HepG2 (cell line): ENCODE data around the gene MRPS14. TPM values are rescaled to one million over a fixed set of nuclear protein-coding genes. Genes with fewer than 3 reads are reported as not detected.
A peak's percentile ranks its signal among the peaks of the same experiment; 100 is the strongest.

ENCODE experiments used
- ARNT2 ChIP-seq: sonication (generic); formaldehyde crosslinking; IDR thresholded peaks from 2 replicates; pipeline ENCODE4 v1.8.0; 2022; ENCODE audit warnings: mild to moderate bottlenecking, low read depth, missing genetic modification reagents, moderate library complexity
- CBX5 ChIP-seq: sonication (generic); formaldehyde crosslinking; IDR thresholded peaks from 2 replicates; pipeline ENCODE4 v1.4.0; 2020; ENCODE audit warnings: missing genetic modification reagents, borderline replicate concordance
- FOXM1 ChIP-seq: sonication (generic); formaldehyde crosslinking; IDR thresholded peaks from 2 replicates; pipeline ENCODE4 v1.5.0; 2020; ENCODE audit warnings: missing genetic modification reagents
- GTF3A ChIP-seq: sonication (generic); formaldehyde crosslinking; conservative IDR thresholded peaks from 2 replicates; pipeline ENCODE4 v1.4.0; 2020; ENCODE audit warnings: mild to moderate bottlenecking, missing genetic modification reagents
- KMT2B ChIP-seq: IDR thresholded peaks from 2 replicates; pipeline ENCODE4 v1.6.1; 2016; ENCODE audit warnings: missing genetic modification reagents, missing compliant biosample characterization
- MBNL3 ChIP-seq: fragments of 250-450 bp; sonication (Bioruptor Pico); conservative IDR thresholded peaks from 2 replicates; pipeline ENCODE4 v1.8.0; 2022; ENCODE audit warnings: mild to moderate bottlenecking, inconsistent platforms
- MIER2 ChIP-seq: IDR thresholded peaks from 2 replicates; pipeline ENCODE4 v1.6.1; 2016; ENCODE audit warnings: missing biosample characterization, missing genetic modification reagents
- NONO ChIP-seq, 2 experiments: fragments of 450-650 bp in 1 of 2; sonication (generic) in 1 of 2; formaldehyde crosslinking in 1 of 2; IDR thresholded peaks in 1 of 2; conservative IDR thresholded peaks in 1 of 2; 2 replicates each; pipeline versions ENCODE4 v1.6.1 to v1.8.0; 2017 to 2022; ENCODE audit warnings: mild to moderate bottlenecking in 1 of 2, missing genetic modification reagents in 1 of 2, moderate library complexity in 1 of 2
- RXRA ChIP-seq: sonication (generic); formaldehyde crosslinking; IDR thresholded peaks from 2 replicates; pipeline ENCODE4 v1.5.1; 2020; ENCODE audit warnings: missing genetic modification reagents
- TBP ChIP-seq: sonication (generic); formaldehyde crosslinking; IDR thresholded peaks from 2 replicates; pipeline ENCODE4 v1.5.0; 2020; ENCODE audit warnings: missing genetic modification reagents
- TBX2 ChIP-seq: sonication (generic); formaldehyde crosslinking; IDR thresholded peaks from 2 replicates; pipeline ENCODE4 v1.5.0; 2020; ENCODE audit warnings: missing genetic modification reagents, mild to moderate bottlenecking, borderline replicate concordance
- TEAD3 ChIP-seq: optimal IDR thresholded peaks from 2 replicates; pipeline ENCODE3; 2016; ENCODE audit warnings: borderline replicate concordance
- TOPORS ChIP-seq: sonication (generic); formaldehyde crosslinking; IDR thresholded peaks from 2 replicates; pipeline ENCODE4 v1.8.0; 2023; ENCODE audit warnings: mild to moderate bottlenecking, missing genetic modification reagents
- ZFP37 ChIP-seq: sonication (generic); formaldehyde crosslinking; IDR thresholded peaks from 2 replicates; pipeline ENCODE4 v1.4.0; 2020; ENCODE audit warnings: missing genetic modification reagents, borderline replicate concordance
- ZMAT3 ChIP-seq: sonication (generic); formaldehyde crosslinking; conservative IDR thresholded peaks from 2 replicates; pipeline ENCODE4 v1.7.0; 2021; ENCODE audit warnings: missing genetic modification reagents
- ZNF234 ChIP-seq: sonication (generic); formaldehyde crosslinking; conservative IDR thresholded peaks from 2 replicates; pipeline ENCODE4 v1.5.1; 2020; ENCODE audit warnings: mild to moderate bottlenecking, missing genetic modification reagents
- ZNF557 ChIP-seq: sonication (generic); formaldehyde crosslinking; IDR thresholded peaks from 2 replicates; pipeline ENCODE4 v1.4.0; 2020; ENCODE audit warnings: missing genetic modification reagents
- ZNF605 ChIP-seq: sonication (generic); formaldehyde crosslinking; IDR thresholded peaks from 2 replicates; pipeline ENCODE4 v1.8.0; 2022; ENCODE audit warnings: mild to moderate bottlenecking, missing genetic modification reagents
- ZNF709 ChIP-seq: sonication (generic); formaldehyde crosslinking; IDR thresholded peaks from 2 replicates; pipeline ENCODE4 v1.5.0; 2020; ENCODE audit warnings: mild to moderate bottlenecking, missing genetic modification reagents
- ZNF761 ChIP-seq: sonication (generic); formaldehyde crosslinking; conservative IDR thresholded peaks from 2 replicates; pipeline ENCODE4 v1.4.0; 2020; ENCODE audit warnings: mild to moderate bottlenecking, missing genetic modification reagents
- ZNF772 ChIP-seq: sonication (generic); formaldehyde crosslinking; IDR thresholded peaks from 2 replicates; pipeline ENCODE4 v1.5.0; 2020; ENCODE audit warnings: mild to moderate bottlenecking, missing genetic modification reagents
- ZNF788 ChIP-seq: sonication (generic); formaldehyde crosslinking; IDR thresholded peaks from 2 replicates; pipeline ENCODE4 v1.5.0; 2020; ENCODE audit warnings: mild to moderate bottlenecking, missing genetic modification reagents, borderline replicate concordance
- ZNF816 ChIP-seq: sonication (generic); formaldehyde crosslinking; IDR thresholded peaks from 2 replicates; pipeline ENCODE4 v1.8.0; 2022; ENCODE audit warnings: missing genetic modification reagents, mild to moderate bottlenecking, borderline replicate concordance
- polyA plus RNA-seq, 8 experiments: library from polyadenylated mRNA; depleted of rRNA in 3 of 8; stranded (reverse) in 7 of 8; unstranded in 1 of 8; fragments of >200 nt; fragmentation: Illumina TruSeq in 4 of 8; extraction: Trizol in 4 of 8; gene quantifications; 2 replicates each; pipeline versions ENCODE4 v1.2.1 to v1.2.3, GENCODE V29; 2011 to 2016; ENCODE audit warnings: low read depth in 4 of 8, missing spikeins in 1 of 8, mixed read lengths in 1 of 8; ENCODE audit not compliant: insufficient read depth in 1 of 8
- total RNA-seq, 5 experiments: library from RNA; depleted of rRNA; stranded (reverse); fragments of >200 nt; fragmentation: Illumina TruSeq; extraction: Trizol; gene quantifications; 2 replicates each; pipeline ENCODE4 v1.2.3, GENCODE V29; 2016; ENCODE audit warnings: low read depth in 1 of 5
- TF ChIP-seq, protein P1 (sequence below): sonication (generic); formaldehyde crosslinking; IDR thresholded peaks from 2 replicates; pipeline ENCODE4 v1.4.0; 2020; ENCODE audit warnings: low read depth, mild to moderate bottlenecking, missing genetic modification reagents
- TF ChIP-seq, protein P2 (sequence below): sonication (generic); formaldehyde crosslinking; conservative IDR thresholded peaks from 2 replicates; pipeline ENCODE4 v1.4.0; 2020; ENCODE audit warnings: mild to moderate bottlenecking, missing genetic modification reagents, moderate library complexity

MRPS14 gene
- total and polyA plus RNA-seq, 2 of the 13 experiments (the other 11 are each of a cell fraction or from before 2014, with no cell fraction given), result 36.6 to 43.2 TPM

DNA sequence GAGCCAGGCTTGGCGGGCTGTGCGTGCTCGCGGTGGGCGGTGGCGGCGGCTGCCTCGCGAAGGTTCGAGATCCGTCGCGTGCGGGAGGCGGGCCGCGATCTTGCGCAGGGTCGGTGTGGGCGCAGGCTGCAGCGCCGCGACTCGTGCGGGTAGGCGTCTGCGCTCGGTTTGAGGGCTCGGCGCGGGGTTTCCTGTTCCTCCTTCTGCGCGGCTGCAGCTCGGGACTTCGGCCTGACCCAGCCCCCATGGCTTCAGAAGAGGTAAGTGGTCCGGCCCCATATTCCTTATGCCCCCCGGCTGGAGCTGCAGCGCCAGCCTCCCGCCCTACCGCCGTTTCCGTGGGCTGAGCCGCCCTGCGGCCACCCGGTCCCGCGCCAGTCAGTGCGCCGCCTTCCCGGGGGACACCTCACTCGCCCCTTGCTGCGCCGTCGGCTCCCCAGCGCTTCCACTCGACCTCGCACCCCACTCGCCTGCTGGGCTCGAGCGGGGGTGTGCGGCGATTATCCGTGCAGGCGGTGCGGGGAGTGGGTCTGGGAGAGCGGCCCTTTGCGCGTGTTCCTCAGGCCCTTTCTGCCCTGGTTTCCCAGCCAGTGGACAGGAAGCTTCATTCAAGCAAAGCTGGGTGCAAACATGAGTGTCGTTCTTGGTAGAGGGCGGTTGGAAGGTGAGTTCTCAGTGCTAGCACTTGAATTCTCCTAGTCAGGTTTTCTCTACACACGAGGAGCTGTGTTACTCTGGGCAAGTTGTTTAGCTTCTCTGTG lies 23.1 kb downstream of the MRPS14 start, which contains the start of gene CACYBP (continued):
- TF ChIP-seq, protein P1, sequence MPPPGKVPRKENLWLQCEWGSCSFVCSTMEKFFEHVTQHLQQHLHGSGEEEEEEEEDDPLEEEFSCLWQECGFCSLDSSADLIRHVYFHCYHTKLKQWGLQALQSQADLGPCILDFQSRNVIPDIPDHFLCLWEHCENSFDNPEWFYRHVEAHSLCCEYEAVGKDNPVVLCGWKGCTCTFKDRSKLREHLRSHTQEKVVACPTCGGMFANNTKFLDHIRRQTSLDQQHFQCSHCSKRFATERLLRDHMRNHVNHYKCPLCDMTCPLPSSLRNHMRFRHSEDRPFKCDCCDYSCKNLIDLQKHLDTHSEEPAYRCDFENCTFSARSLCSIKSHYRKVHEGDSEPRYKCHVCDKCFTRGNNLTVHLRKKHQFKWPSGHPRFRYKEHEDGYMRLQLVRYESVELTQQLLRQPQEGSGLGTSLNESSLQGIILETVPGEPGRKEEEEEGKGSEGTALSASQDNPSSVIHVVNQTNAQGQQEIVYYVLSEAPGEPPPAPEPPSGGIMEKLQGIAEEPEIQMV, result peak; percentile 73; the same call in 1 of the 2 replicates
- TF ChIP-seq MBNL3 (CRISPR knock-in tag) (no peak), ZMAT3 (peak; percentile 93), ZNF234 (CRISPR knock-in tag) (0 out of 2 replicates have a peak, but pooled peaks have one; percentile 71), TEAD3 (CRISPR knock-in tag) (peak; percentile 7), ZNF788 (CRISPR knock-in tag) (peak; percentile 92), ZNF772 (peak; percentile 98), ARNT2 (CRISPR knock-in tag) (peak; percentile 98), ZNF816 (CRISPR knock-in tag) (peak; percentile 78), RXRA (CRISPR knock-in tag) (peak; percentile 38; the same call in 1 of the 2 replicates), ZFP37 (CRISPR knock-in tag) (peak; percentile 58; the same call in 1 of the 2 replicates), FOXM1 (CRISPR knock-in tag) (peak; percentile 15; the same call in 1 of the 2 replicates), MIER2 (CRISPR knock-in tag) (no peak), TOPORS (peak; percentile 92), ZNF761 (CRISPR knock-in tag) (peak; percentile 99), ZNF605 (CRISPR knock-in tag) (peak; percentile 84; the same call in 1 of the 2 replicates), TBP (CRISPR knock-in tag) (no peak), ZNF557 (CRISPR knock-in tag) (peak; percentile 80; the same call in 1 of the 2 replicates), CBX5 (no peak), ZNF709 (peak; percentile 92), KMT2B (CRISPR knock-in tag) (peak; percentile 22; the same call in 1 of the 2 replicates), NONO (IDR thresholded peaks at IDR 0.05) (no peak), NONO (CRISPR knock-in tag; conservative IDR thresholded peaks at IDR 0.05) (peak; percentile 91), TBX2 (CRISPR knock-in tag) (peak; percentile 93), GTF3A (CRISPR knock-in tag) (peak; percentile 50; the same call in 1 of the 2 replicates)
- TF ChIP-seq, protein P2, sequence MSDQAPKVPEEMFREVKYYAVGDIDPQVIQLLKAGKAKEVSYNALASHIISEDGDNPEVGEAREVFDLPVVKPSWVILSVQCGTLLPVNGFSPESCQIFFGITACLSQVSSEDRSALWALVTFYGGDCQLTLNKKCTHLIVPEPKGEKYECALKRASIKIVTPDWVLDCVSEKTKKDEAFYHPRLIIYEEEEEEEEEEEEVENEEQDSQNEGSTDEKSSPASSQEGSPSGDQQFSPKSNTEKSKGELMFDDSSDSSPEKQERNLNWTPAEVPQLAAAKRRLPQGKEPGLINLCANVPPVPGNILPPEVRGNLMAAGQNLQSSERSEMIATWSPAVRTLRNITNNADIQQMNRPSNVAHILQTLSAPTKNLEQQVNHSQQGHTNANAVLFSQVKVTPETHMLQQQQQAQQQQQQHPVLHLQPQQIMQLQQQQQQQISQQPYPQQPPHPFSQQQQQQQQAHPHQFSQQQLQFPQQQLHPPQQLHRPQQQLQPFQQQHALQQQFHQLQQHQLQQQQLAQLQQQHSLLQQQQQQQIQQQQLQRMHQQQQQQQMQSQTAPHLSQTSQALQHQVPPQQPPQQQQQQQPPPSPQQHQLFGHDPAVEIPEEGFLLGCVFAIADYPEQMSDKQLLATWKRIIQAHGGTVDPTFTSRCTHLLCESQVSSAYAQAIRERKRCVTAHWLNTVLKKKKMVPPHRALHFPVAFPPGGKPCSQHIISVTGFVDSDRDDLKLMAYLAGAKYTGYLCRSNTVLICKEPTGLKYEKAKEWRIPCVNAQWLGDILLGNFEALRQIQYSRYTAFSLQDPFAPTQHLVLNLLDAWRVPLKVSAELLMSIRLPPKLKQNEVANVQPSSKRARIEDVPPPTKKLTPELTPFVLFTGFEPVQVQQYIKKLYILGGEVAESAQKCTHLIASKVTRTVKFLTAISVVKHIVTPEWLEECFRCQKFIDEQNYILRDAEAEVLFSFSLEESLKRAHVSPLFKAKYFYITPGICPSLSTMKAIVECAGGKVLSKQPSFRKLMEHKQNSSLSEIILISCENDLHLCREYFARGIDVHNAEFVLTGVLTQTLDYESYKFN (CRISPR knock-in tag), result peak; percentile 46; the same call in 1 of the 2 replicates
